ELR (cell line): ENCODE results near the gene COL4A6.
A peak's percentile ranks its signal among the peaks of the same experiment; 100 is the strongest.
"Not testable (repeated sequence)": the region's sequence is repeated elsewhere in the genome, so short reads cannot be mapped to it uniquely, and the experiment has no call there.

Experiments
- DNase-seq: peaks from one replicate; pipeline ENCODE4 v3.0.0-alpha.2; 2015; ENCODE audit warnings: low read depth

The COL4A6 gene

DNA sequence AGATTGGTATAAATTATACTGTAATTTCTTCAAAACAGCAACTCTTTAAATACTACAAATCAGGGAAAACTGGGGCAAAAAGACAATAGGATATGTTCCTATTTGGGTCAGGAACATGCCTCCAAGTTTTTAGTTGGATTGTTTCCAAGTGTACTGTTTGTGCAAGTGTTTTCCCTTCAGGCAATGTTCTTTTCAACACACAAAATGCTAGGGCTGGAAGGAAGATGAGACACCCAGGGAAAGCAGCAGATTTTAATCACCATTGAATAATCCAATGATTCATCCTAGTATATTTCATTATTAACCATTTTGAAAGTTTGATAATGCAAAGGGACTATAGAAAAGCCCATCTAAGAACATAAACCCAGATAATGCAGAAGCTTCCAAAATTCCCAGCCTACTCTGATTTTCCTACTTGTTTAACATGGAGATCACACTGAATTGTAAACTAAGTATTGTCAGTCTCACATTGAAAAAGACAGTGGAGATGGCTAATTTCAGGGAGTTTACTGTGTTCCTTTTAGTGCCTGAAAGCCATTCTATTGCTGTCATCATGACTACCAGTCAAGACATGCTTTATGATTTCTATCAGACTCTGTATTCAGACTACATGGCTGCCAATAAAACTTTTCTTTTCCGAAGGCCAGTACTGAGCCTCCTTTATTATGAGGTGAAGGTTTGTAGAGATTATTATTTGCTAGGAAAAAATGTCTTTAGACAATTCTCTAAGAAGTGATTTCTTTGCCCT, 38.6 kb downstream of the COL4A6 start:
- peak; percentile 88 for DNase-seq

DNA sequence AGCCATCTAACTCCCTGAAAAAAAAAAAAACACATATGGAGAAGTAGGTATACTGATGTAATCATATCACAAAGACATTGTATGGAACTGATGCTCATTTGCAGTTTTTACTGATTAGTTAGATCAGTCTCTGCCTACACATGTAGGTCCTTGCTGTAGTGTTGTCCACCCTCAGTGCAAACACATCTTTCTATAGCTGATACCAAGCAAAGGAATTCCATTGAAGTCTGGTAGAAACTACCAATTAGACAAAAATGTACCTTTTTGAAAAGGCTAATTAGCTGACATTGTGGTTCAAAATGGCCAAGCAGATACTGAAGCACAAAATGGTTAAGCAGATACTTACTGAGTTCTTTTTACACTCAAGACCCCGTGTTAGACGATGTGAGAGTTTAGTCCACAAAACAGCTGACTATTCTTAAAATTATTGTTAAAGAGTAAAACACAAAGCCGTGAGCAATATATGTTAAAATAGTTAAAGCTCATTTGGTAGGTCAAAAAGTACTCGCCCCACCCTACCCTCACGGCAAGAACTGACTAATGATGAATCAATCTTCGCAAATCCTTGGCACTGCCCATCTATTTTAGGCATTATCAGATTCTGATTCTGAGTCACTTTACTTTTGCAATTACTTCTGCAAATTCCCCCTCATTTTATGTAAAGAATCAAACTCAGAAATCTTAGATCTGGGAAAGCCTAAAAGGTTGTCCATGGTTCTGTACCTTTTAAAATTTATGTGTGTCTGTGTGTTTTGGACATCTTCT, 40.4 kb downstream of the COL4A6 start:
- DNase-seq = peak; percentile 87

DNA sequence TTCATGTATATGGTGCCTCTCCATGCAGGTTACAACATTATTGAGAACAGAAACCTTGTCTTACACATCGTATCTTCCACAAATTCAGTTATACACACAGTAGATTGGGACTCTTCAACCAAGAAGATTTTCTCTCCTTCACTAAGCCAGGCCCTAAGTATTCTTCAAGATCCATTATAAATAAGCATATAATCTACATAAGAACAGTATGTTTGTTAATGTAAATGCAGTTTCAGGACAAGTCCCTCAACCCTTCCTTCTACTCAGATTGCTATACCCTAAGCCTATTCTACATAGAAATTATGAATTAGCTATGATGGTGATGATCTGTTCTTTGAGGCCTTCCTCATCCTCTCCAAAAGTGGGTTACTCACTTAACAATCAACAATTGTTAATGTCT, 41.2 kb downstream of the COL4A6 start:
- DNase-seq = peak; percentile 1

DNA sequence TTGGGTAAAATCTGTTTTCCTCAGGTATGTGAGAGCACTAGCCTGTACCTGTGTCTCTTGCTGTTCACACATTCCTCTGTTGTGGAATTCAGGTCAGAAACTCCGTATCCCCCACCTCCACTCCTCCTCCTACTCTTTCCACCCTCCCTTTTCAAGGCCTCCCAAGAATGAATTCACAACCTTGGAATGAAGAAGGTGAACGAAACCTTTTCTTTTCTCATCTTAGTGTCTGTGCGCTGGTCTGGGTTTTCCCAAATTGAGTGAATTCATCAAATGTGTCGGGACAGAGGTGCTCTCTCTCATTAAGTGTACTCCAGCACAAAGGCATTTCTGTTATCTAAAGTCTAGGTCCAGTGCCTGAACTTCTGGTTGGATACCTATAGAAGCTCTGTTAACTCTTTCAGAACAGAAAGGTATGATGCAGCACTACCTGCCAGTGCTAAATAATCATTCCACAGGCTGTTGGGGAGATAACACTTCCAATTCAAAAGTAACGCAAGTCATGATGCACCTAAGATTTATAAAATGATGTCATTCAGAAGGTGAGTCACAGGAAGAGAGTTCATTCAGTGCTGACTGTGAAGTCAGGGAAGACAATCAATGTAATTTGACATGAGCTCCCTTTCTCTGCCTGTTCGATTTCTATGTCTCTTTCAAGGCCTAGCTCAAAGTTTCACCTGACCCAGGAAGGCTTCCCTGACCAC, 41.9 kb downstream of the COL4A6 start:
- DNase-seq = peak; percentile 78

DNA sequence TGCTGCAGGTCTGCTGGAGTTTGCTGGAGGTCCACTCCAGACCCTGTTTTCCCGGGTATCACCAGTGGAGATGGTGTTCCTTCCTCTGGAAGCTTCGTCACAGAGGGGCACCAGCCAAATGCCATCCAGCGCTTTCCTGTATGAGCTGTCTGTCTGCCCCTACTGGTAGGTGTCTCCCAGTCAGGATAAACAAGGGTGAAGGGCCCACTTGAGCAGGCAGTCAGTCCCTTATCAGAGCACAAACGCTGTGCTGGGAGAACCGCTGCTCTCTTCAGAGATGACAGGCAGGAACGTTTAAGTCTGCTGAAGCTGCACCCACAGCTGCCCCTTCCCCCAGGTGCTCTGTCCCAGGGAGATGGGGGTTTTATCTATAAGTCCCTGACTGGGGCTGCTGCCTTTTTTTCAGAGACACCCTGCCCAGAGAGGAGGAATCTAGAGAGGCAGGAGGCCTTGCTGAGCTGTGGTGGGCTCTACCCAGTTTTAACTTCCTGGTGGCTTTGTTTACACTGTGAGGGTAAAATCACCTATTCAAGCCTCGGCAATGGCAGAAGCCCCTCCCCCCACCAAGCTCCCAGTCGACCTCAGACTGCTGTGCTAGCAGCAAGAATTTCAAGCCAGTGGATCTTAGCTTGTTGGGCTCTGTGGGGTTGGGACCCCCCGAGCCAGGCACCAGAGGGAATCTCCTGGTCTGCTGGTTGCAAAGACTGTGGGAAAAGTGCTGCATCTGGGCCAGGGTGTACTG, 47.1 kb downstream of the COL4A6 start:
- DNase-seq = not testable (repeated sequence)

DNA sequence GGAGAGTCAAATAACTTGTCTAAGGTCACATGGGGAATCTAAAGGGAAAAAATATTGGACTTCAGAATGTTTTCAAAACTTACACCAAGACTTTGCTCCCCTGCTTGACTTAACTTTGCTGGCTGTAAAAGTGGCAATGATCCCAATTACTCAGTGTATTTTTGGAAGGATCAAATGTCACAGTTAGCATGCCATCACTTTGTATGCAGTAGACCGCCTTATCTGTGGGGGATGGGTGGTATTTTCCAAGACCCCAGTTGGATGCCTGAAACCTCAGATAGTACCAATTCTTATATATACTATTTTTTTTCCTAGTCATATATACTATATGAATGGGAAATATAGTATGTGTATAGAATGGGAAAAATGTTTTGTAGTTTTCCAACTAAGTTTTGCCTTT, 53.4 kb downstream of the COL4A6 start:
- DNase-seq = no peak

DNA sequence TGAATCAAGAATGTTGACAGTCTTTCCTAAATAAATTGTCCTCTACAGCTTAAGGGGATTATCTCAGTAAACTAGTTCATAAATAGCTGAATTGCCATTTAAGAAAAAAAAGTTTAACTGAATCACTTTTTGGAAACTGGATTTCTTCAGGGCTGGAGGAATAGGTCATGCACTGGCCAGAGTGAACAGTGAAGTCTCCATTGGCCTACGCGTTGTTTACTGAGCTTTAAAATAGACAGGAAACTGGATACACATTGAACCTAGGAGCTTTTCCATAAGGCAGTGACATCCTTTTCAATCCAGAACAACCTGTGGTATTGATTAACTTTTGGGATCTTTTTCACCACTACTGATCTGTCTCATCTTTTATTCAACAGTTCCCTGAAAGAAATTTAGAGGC, 58.0 kb downstream of the COL4A6 start:
- no peak for DNase-seq

DNA sequence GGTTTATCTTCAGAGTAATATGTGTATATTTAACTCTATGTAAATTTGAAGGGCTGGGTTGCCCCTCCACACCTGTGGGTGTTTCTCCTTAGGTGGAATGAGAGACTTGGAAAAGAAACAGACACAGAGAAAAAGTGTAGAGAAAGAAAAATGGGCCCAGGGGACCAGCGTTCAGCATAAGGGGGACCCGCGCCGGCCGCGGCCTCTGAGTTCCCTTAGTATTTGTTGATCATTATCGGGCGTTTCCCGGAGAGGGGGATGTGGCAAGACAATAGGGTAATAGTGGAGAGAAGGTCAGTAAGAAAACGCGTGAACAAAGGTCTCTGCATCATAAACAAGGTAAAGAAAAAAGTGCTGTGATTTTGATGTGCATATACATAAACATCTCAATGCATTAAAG, 61.4 kb downstream of the COL4A6 start:
- DNase-seq = not testable (repeated sequence)

DNA sequence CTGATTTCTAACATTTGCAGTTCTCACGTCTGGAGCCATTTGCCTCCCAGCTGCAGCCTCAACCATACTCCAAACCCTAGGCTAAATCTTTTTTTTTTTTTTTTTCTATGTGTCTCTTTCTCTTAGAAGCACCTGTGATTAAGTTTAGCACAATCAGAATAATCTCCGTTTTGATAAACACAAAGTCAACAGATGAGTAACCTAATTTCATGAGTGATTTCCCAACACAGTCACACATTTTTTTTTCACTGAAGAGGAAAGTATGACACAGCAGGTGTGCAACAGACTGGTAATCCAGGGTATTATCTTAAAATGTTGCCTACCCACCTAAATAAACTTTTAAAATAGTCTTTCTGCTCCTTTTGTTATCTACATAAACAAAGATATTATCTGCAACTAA, 62.6 kb downstream of the COL4A6 start:
- DNase-seq = not testable (repeated sequence)

DNA sequence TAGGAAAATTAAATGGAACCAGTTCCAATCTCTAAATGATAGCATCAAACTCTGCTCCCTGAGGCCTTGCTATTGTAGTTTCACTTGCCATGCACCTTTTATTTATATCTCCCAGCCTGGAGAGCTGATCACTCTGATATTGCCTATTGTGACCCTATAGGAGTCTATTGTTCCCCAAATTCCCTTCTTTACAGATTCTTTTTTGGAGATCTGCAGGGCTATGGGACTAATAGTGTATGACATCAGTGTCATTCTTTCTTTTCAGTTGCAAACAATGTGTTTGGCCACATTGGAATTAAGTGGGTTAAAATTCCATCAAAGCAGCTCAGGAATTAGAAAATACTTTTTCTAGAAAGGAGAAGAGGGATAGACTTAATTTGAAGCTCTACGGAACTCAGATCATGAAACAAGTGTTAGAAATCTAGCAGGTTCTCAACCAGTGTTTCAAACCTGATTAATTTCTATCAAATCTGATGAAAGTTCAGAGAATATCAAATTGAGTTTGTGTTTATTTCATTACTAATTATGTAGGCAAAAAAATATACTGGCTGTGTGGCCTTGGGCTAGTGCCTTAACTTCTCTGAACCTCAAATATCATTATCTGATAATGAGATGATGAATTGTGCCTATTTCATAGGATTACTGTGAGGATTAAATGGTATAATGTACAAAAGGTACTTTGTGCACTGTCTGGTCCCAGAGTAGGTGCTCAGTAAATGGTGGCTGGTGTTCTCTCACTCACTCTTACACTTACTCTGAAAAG, 71.4 kb downstream of the COL4A6 start:
- DNase-seq = no peak

DNA sequence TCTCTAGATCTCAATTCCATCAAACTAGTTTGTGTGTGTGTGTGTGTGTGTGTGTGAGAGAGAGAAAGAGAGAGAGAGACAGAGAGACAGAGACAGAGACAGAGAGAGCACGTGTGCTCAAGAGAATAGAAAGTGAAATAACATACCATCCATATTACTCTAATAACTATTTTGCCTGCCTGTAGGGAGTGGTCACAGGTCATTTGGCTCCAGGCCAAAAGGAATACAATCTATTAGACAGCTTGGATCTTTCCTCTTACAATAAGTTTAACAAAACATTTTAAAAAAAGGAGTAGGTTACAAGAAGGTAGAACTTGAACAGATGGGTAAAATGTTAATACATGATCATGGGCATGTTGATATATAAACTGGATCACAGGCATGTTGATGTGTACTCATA, 76.2 kb downstream of the COL4A6 start:
- DNase-seq = peak; percentile 23

DNA sequence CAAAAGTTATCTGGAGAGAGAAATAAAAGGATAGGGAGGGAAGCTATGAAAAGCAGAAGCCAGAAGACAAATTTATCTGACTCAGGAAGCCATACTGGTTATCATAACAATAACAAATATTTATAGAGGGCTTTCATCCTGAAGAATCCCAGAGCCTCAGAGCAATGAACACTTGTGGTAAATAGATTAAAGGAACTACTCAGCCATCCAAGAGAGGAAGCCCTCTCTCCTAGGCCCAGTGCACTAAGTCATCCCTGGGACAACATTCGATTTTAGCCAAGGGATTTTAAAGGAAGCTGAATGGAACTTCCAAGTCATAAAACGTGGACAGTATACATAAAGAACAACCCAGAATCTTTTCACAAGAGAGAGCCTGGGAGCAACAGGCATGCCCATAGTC, 76.9 kb downstream of the COL4A6 start:
- no peak for DNase-seq

DNA sequence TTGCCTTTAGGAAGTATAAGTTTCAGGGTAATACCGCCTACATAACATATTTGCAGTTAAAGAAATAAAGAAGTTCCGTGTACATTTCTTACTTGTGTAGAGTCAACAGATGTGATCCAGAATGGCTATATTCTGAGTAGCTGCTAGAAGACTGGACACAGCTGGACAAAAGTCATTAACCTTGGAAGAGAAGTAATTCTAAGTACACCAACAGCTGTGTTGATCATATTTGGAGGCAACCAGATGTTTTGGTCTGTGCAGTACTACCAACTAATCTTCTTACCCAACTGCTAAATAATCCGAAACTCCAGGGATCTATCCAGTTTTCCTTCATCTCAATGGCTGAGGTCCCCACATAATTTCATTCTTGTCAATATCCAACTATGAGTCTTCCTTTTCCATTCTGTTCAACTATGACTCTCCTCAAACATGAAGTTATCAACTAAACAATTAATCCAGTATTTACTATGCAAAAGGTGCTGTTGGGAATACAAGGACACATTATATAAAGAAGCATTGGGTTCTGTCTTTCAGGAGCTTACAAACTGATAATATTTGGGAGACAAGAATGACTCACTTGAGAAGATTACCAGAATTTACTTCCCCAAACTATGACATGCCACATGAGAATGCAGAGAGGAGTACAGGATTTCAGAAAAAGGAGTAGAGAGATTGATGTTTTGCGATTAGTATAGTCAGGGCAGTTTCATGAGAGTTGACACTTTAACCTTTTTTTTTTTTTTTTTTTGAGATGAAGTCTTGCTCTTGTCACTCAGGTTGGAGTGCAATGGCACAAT, 78.2 kb downstream of the COL4A6 start:
- peak; percentile 11 for DNase-seq

DNA sequence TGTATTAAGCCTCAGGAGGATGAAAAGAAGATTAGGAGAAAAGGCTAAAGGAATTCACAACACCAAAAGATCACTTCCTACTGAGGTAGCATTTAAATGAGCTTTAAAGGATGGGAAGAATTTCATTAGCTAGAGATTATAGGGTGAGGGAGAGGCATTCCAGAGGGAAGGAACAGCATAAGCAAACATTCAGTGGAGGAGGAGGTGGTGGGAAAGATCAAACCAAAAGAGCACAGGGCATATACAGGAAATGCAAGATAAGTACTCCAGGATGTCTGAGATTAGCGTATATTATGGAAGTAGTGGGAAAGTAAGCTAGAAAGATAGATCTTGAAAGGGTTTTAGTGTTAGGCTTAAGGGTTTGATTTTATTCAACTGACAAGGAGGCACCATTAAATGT, 84.8 kb downstream of the COL4A6 start:
- DNase-seq = no peak

DNA sequence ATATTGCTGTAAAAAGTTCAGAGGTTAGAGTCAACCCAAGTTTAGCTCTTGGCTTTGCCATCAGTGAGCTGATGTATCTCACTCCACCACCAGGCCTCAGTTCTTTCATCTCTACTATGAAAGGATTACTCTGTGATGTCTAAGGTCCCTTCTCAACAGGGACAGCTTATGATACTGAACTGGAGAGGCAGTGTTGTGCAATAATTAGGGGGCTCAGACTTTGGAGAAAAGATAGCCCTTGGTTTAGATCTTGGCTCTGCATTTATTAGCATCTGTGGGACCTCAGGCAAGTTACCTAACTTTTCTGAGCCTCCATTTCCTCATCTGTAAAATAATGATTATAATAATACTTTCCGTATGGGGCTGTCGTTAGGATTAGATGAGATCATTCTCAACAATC, 89.0 kb downstream of the COL4A6 start:
- no peak for DNase-seq

DNA sequence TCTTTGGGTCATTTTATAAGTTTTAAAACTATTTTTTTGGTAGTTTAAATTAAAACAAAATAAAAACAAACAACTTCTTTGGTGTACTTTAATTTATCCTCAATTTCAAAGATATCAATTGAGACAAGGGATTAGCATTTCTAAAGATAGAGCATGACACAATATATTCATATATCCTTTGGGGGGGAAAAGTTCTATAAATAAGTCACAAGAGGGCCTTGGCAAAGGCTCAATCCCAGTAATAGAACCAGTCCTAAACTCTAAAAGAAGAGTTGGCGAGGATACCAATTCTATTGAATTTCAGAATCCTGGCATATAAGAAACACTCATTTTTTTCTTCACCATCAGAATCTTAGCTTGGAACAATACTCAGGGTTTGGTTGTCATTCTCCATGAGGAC, 89.7 kb downstream of the COL4A6 start:
- DNase-seq = no peak

DNA sequence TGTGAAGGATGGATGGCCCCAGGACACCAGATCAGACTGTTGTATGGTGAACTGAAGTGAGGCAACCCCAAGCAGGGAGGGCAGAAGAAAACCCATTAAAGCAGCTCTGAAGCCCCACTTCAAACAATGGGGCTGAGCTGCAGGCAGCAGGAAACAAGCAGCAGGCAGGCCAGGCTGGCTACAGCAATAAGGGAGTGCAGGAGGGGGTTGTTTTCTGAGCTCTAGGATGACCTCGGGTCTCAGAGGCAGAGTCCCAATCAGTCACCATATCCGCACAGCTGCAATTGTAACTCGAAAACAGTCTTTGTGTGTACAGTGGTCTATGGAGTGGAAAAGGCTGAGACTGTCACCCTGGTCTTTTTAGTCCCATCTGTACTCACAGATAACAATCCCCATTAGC, 90.4 kb downstream of the COL4A6 start:
- DNase-seq = no peak

DNA sequence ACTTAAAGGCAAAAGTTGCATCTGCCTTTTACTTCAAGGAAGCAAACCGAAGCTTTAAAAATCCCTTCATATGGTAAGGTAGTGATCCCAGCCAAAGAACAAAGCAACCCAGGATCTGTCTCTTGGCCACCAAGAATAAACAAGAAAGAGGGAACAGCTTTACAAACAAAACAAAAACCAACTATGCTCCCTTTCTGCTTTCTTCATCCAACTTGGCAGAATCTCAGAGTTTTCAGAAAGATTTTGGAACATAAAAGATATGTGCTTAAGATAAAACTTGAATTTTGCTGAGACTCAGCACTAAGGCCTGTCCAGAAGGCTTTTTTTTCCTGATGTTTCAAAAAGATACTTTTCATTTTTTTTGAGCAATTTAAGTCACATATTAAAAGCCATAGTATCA, 94.0 kb downstream of the COL4A6 start:
- DNase-seq = no peak

DNA sequence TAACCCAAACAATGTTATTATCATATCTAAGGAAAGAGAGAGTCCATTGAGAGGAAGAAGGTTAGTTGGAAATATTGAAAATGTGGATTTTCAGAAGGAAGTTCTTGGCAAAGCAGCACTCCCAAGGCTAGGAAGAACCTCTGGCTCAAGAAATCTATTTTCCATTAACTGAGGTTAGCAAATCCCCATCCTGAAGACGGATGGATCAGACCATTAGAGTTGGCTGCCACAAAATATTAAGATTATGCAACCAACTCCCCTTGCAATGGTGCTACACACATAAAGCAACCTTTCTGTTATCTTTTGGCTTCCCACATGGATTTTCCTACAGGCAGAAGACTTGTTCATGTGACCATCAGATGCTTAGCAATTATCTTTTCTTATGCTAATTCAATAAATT, 96.3 kb downstream of the COL4A6 start:
- no peak for DNase-seq

DNA sequence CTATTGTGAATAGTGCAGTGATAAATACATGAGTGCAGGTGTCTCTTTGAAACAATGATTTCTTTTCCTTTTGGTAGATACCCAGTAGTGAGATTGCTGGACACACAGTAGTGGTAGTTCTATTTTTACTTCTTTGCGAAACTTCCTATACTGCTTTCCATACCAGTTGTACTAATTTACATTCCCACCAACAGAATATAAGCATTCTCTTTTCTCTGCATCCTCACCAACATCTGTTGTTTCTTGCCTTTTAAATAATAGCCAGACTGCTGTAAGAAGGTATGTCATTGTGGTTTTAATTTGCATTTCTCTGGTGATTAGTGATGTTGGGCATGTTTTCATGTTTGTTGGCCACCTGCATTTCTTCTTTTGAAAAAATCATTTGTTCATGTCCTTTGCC, 105.9 kb downstream of the COL4A6 start:
- DNase-seq = no peak
